ENCODE data around the gene SBNO2. TPM values are rescaled to one million over a fixed set of nuclear protein-coding genes. Genes with fewer than 3 reads are reported as not detected.

Gene SBNO2
- total and polyA plus RNA-seq, 9 of the 15 experiments (the other 6 are each of a cell fraction or from before 2014, with no cell fraction given), result 0.01 to 46.2 (median 6.7) TPM

- TF ChIP-seq AFF4 (CRISPR knock-in tag; IDR thresholded peaks at IDR 0.05) (no peak), VEZF1 (CRISPR knock-in tag; IDR thresholded peaks at IDR 0.05) (peak; percentile 41; the same call in 1 of the 2 replicates), TSC22D4 (tag; IDR thresholded peaks at IDR 0.05) (no peak), ETS2 (tag; IDR thresholded peaks at IDR 0.05; ENCODE audit: borderline replicate concordance, poor library complexity, severe bottlenecking) (no peak), ZNF444 (CRISPR knock-in tag; IDR thresholded peaks at IDR 0.05) (no peak), RERE (CRISPR knock-in tag; IDR thresholded peaks at IDR 0.05; ENCODE audit: borderline replicate concordance) (no peak), HDAC8 (tag; IDR thresholded peaks at IDR 0.05) (no peak), NR2C2 (CRISPR knock-in tag; IDR thresholded peaks at IDR 0.05) (no peak), NR2C2 (tag; IDR thresholded peaks at IDR 0.05) (peak; percentile 36), KLF6 (CRISPR knock-in tag; IDR thresholded peaks at IDR 0.05; ENCODE audit: borderline replicate concordance) (no peak), EWSR1 (IDR thresholded peaks at IDR 0.05; ENCODE audit: borderline replicate concordance, low read depth, partially characterized antibody) (no peak), ZNF174 (CRISPR knock-in tag; IDR thresholded peaks at IDR 0.05) (no peak), SAFB2 (IDR thresholded peaks at IDR 0.05; ENCODE audit: borderline replicate concordance, low read depth, low read length, severe bottlenecking) (no peak)
These were observed 3.9 kb downstream of the SBNO2 start (continued) for GRCh38 chr19:1169921-1170885.
